Common myeloid progenitor, CD34-positive (primary cell): Measurements from ENCODE around the gene ALDH1A1.

Experiments used
- CTCF ChIA-PET: fragments of 350-600 bp; sonication (Branson Sonifier 250); formaldehyde crosslinking; loops from one replicate; lab custom pipeline; 2021; ENCODE audit warnings: antibody characterized with exemption; lab: Charles Lee
- POLR2A ChIA-PET: fragments of 350-600 bp; sonication (Branson Sonifier 250); formaldehyde crosslinking; loops from one replicate; lab custom pipeline; 2021; ENCODE audit warnings: antibody characterized with exemption; lab: Charles Lee
- DNase-seq, 3 donors: peaks; one replicate each; pipeline versions ENCODE4 v3.0.0 to v3.0.0-alpha.2; 2013
- H3K27ac ChIP-seq, 2 experiments: 1 replicate in 1 of 2; 2 replicates in 1 of 2; pipeline ENCODE4 v1.7.0; 2013; ENCODE audit warnings: inconsistent platforms in 2 of 2, low read length in 2 of 2, mild to moderate bottlenecking in 2 of 2, low read depth in 1 of 2, moderate library complexity in 1 of 2; ENCODE audit not compliant: severe bottlenecking in 2 of 2, insufficient read depth in 1 of 2, poor library complexity in 1 of 2
- H3K27me3 ChIP-seq, 5 experiments: replicated peaks in 2 of 5; 1 replicate in 3 of 5; 2 replicates in 2 of 5; pipeline versions ENCODE4 v1.6.1 to v1.7.0; 2013; ENCODE audit warnings: low read length in 4 of 5, mild to moderate bottlenecking in 2 of 5, moderate library complexity in 2 of 5, inconsistent platforms in 1 of 5; ENCODE audit not compliant: insufficient read depth in 5 of 5, control insufficient read depth in 4 of 5
- H3K36me3 ChIP-seq, 4 experiments: 1 replicate in 2 of 4; 2 replicates in 2 of 4; pipeline versions ENCODE4 v1.6.1 to v1.7.0; 2013; ENCODE audit warnings: low read length in 3 of 4, control low read depth in 1 of 4, mild to moderate bottlenecking in 1 of 4; ENCODE audit not compliant: control insufficient read depth in 4 of 4, insufficient read depth in 4 of 4
- H3K4me1 ChIP-seq, 4 experiments: 1 replicate in 3 of 4; 2 replicates in 1 of 4; pipeline versions ENCODE4 v1.6.1 to v1.7.1; 2013; ENCODE audit warnings: low read length in 3 of 4, mild to moderate bottlenecking in 3 of 4, control low read depth in 1 of 4, inconsistent platforms in 1 of 4, moderate library complexity in 1 of 4; ENCODE audit not compliant: control insufficient read depth in 4 of 4, insufficient read depth in 4 of 4; ENCODE audit errors: control extremely low read depth in 1 of 4
- H3K4me3 ChIP-seq, 7 experiments: 1 replicate in 4 of 7; 2 replicates in 3 of 7; pipeline versions ENCODE4 v1.5.1 to v1.7.0; 2013; ENCODE audit warnings: mild to moderate bottlenecking in 7 of 7, low read length in 6 of 7, moderate library complexity in 6 of 7, inconsistent platforms in 2 of 7, low read depth in 2 of 7, control low read depth in 1 of 7; ENCODE audit not compliant: insufficient read depth in 4 of 7, control insufficient read depth in 1 of 7; ENCODE audit errors: extremely low read depth in 1 of 7
- H3K9me3 ChIP-seq, 5 experiments: 1 replicate in 4 of 5; 2 replicates in 1 of 5; pipeline versions ENCODE4 v1.6.1 to v1.7.1; 2013; ENCODE audit warnings: low read length in 4 of 5, mild to moderate bottlenecking in 2 of 5, inconsistent platforms in 1 of 5, low read depth in 1 of 5, moderate library complexity in 1 of 5; ENCODE audit not compliant: control insufficient read depth in 4 of 5, insufficient read depth in 2 of 5; ENCODE audit errors: control extremely low read depth in 1 of 5
- WGBS: methylation state at CpG from one replicate; pipeline ENCODE4 v1.1.5; 2013; ENCODE audit not compliant: insufficient coverage; 5-methylcytosine and 5-hydroxymethylcytosine counted together

ALDH1A1 gene

DNA sequence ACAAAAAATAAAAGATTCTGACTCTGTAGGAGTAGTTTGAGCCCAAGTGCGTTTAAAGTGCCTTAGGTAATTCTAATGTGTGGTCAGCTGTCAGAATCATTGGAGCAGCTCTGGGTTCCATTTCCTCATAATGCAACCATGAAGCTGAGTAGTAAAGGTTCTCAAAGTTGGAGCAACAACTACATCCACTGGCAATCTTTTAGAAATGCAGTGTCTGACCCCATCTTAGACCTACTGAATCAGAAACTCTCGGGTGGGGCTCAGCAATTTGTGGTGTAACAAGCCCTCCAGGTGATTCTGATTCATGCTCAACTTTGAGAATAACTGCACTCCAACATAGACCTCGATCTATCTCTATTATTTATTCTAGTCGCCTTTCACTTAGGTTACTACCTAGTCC lies 7.6 kb upstream of the ALDH1A1 start:
- peaks cover 0 to 10% (median 2%) of the 10 kb centered on the region in 5 experiments for H3K9me3 ChIP-seq
- no peak overlapping the region for H3K4me3 ChIP-seq
- WGBS = 82% methylated on average over 4 of the region's 4 CpGs
- ChIA-PET POLR2A (no interaction called here), CTCF (interaction anchor here (1.1 to 1.3 kb wide), 2 partner anchors 102 to 183 kb away, joined by 3 read pairs; no protein-coding TSS in a partner anchor)
- no peaks in the 10 kb centered on the region for H3K36me3 ChIP-seq
- no peaks in the 10 kb centered on the region for H3K4me1 ChIP-seq
- H3K27ac ChIP-seq = no peak overlapping the region
- DNase-seq = no peak
- no peaks in the 10 kb centered on the region for H3K27me3 ChIP-seq

GRCh38 chr9:72958485-72959281 lies 5.8 kb upstream of the ALDH1A1 start:
- no peaks in the 10 kb centered on the region for H3K27me3 ChIP-seq
- POLR2A ChIA-PET = no interaction called here

DNA sequence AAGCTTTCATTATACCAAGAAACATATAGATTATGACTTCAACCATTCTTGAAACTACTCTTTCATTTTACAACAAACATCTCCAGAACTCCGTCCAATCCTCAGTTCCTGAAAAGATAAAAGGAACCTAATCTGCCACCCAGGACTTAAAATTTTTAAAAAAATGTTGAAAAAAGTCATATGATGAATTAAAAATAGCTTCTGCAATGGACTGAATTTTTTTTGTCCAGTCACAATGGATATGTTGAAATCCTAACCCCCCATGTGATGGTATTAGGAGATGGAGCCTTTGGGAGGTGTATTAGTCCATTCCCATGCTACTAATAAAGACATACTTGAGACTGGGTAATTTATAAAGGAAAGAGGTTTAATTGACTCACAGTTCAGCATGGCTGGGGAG lies 2.7 kb upstream of the ALDH1A1 start:
- Histone ChIP-seq H3K4me3 (no peak overlapping the region), H3K9me3 (peaks cover 0 to 10% (median 2%) of the 10 kb centered on the region in 5 experiments), H3K27me3 (no peaks in the 10 kb centered on the region), H3K4me1 (peaks cover 7 to 35% (median 21%) of the 10 kb centered on the region in 4 experiments), H3K36me3 (no peaks in the 10 kb centered on the region), H3K27ac (no peak overlapping the region)
- no CpG with 5 or more reads among the region's 1 CpG for WGBS
- CTCF ChIA-PET = interaction anchor here (1.0 to 1.6 kb wide), 2 partner anchors 22 to 85 kb away, joined by 3 to 5 read pairs; no protein-coding TSS in a partner anchor
- POLR2A ChIA-PET = no interaction called here
- DNase-seq = no peak

More at GRCh38 chr9:72958485-72959281, 5.8 kb upstream of the ALDH1A1 start:
- H3K27ac ChIP-seq = no peak overlapping the region
- H3K4me1 ChIP-seq = peaks cover 0 to 5% (median 4%) of the 10 kb centered on the region in 4 experiments
- no peaks in the 10 kb centered on the region for H3K36me3 ChIP-seq
- H3K9me3 ChIP-seq = peaks cover 0 to 10% (median 2%) of the 10 kb centered on the region in 5 experiments
- 96% methylated on average over 4 of the region's 5 CpGs for WGBS
- no peak overlapping the region for H3K4me3 ChIP-seq
- CTCF ChIA-PET = no interaction called here
- DNase-seq = no peak

- DNase-seq = no peak
- no peak overlapping the region for H3K4me3 ChIP-seq
- WGBS = 100% methylated on average over 1 of the region's 2 CpGs
- H3K27ac ChIP-seq = no peak overlapping the region
- POLR2A ChIA-PET = no interaction called here
- peaks cover 9 to 35% (median 25%) of the 10 kb centered on the region in 4 experiments for H3K4me1 ChIP-seq
- H3K27me3 ChIP-seq = no peaks in the 10 kb centered on the region
- CTCF ChIA-PET = interaction anchor here (1.0 to 1.6 kb wide), 2 partner anchors 22 to 84 kb away, joined by 3 to 5 read pairs; no protein-coding TSS in a partner anchor
- no peaks in the 10 kb centered on the region for H3K36me3 ChIP-seq
- peaks cover 0 to 10% (median 2%) of the 10 kb centered on the region in 5 experiments for H3K9me3 ChIP-seq
Measured at GRCh38 chr9:72955126-72955455, 2.2 kb upstream of the ALDH1A1 start.

DNA sequence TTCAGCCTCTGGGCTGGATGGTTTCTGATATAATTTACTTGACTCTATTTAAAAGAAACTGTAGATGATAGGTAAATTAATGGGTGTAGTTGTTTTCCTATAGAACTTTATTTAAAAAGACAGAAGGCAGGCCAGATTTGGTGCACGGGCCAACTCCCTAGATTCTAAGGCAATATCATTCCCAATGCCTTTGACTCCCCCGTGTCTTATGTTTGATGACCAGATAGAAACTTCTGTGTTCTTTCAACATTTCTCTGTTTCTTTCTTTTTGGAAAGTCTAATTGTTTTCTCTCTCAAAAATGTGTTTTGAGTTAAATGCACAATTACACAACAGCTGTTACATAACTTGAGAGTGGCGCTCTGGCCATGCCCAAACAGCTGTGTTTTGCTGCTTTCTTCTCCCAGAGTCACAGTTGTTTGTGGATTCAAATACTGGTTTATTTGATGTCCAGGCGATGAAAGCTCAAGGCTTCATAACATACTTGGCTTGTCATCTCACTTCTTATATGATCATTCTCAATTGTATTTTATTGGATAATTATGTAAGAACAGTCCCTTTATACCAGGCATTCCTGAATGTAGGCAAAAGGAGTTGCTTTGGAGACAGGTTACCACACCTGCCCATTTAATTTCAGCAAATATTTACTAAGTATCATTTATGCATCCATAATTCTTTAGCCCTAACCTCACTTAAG lies 1.7 kb upstream of the ALDH1A1 start:
- Histone ChIP-seq H3K27ac (no peak overlapping the region), H3K36me3 (no peaks in the 10 kb centered on the region), H3K4me3 (no peak overlapping the region), H3K4me1 (peaks cover 11 to 36% (median 27%) of the 10 kb centered on the region in 4 experiments), H3K9me3 (peaks cover 0 to 10% (median 2%) of the 10 kb centered on the region in 5 experiments), H3K27me3 (no peaks in the 10 kb centered on the region)
- DNase-seq = no peak
- CTCF ChIA-PET = interaction anchor here (1.0 to 1.6 kb wide), 2 partner anchors 23 to 84 kb away, joined by 3 to 5 read pairs; no protein-coding TSS in a partner anchor
- no CpG with 5 or more reads among the region's 4 CpGs for WGBS
- POLR2A ChIA-PET = no interaction called here

- peaks cover 28 to 58% (median 41%) of the 10 kb centered on the region in 4 experiments for H3K4me1 ChIP-seq
- no peaks in the 10 kb centered on the region for H3K9me3 ChIP-seq
- CTCF ChIA-PET = interaction anchor here (0.9 to 6.4 kb wide), 3 partner anchors 16 to 70 kb away, joined by 3 to 41 read pairs (median 3); no protein-coding TSS in a partner anchor
- DNase-seq = no peak
- POLR2A ChIA-PET = interaction anchor here (0.7 kb wide), 1 partner anchor 38 kb away, joined by 3 read pairs; no protein-coding TSS in a partner anchor
- no CpG with 5 or more reads among the region's 3 CpGs for WGBS
- no peaks in the 10 kb centered on the region for H3K27me3 ChIP-seq
- peak overlapping the region; percentile 59 to 80 for H3K27ac ChIP-seq
- peak overlapping the region in 6 of 7 experiments; percentile 62 to 90 (median 76) for H3K4me3 ChIP-seq
- H3K36me3 ChIP-seq = no peaks in the 10 kb centered on the region
Measured at GRCh38 chr9:72952381-72952690, 517 bp downstream of the ALDH1A1 start.
